GM21390 (cell line): ENCODE data around the gene KCNQ1.

Source experiments
- ATAC-seq: cut with Tn5 transposase; IDR thresholded peaks from one replicate; pipeline ENCODE4 v1.9.1; 2021; ENCODE audit not compliant: unreplicated experiment

Gene KCNQ1

DNA sequence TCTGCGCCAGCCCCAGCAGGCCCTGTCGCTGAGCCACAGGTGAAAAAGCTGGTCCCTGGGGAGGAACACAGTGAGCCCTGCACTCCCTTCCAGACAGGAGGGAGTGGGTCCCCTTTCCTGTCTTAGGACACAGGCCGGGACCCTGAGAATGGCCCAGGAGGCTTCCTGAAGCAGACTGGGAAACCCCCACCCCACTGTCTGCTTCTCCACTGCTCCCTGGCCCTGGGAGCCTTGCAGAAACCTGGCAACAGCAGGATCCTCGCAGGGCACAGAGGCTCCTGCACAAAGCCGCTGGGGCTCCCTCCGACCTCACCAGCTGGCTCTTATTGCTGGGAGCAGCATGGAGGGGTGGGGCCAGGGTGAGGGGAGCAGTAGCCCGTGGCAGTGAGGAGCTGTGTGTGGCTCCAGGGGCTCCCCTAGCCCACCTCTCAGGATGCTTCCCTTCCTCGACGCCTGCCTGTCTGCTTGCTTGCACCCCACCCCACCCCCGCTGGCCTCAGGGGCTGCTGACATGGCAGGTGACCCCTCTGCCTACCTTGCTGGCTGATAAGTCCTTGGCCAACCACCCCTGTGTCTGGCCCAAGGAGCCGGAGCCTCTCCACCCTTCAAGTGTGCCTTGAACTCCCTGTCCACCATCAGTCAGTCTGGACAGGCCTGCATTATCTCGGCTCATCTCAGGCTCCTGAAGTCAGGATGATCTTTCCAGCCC is 327.1 kb downstream of the KCNQ1 start:
- ATAC-seq: no peak

DNA sequence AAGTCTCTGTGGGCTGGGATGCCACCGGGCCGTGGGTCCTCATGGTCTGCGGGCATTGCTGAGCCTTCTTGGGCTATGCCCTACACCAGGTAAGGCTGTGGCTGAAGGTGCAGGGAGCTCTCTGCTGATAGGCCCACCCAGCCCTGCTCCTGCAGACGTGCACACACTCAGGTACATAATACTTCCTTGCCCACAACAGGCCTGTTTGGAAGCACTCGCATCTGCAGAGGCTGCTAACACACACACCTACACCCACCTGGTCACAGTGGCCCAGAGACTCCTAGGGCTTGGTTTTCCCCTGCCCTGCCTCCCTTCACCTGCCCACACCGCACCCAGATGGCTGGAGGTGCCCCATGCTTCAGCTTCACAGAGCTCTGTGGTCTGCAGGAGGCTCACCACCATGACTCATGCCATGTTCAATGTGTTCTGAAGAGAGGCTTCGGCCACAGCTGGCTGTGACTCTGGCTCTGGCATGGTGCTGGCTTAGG is 327.8 kb downstream of the KCNQ1 start:
- no peak for ATAC-seq

DNA sequence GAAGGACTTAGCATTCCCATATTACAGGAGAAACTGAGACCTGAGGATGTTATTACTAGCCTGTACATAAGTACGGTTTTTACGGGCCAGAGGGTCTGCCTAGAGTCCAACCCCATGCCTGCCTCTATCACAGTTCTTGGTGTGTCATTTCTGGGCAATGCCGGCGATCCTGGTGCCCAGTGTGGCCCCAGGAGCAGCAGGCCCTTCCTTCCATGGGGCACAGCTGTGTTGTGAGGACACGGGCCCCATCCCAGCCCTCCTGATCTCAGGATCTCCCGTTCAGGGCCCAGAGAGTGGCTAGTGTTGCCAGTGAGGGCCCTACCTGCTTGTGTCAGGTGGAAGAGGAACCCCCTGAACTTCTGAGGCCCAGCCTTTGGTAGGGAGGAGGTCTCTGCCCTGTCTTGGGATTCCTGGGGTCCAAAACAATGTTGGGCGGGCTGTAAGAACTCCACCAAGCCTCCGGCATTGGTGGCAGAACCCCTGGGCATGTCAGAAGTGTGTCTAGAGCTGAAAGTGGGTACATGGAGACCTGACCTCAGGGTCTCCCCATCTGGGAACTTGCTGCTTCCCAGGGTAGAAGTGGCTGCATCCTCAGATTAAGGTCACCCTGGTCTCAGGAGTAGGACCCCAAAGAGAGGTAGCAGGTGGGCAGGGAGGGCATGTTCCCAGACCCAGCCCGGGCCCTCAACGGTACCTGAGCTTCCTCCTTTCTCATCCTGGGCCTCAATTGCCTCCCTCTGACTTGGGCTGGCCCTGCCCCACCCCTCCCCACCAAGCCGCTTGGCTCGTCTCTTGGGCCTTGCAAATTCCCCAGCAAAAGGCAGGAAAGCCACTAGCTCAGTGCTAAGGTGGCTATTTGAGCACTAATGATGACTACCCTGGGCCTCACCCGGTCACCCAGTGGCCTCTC is 329.6 kb downstream of the KCNQ1 start:
- ATAC-seq: no peak

DNA sequence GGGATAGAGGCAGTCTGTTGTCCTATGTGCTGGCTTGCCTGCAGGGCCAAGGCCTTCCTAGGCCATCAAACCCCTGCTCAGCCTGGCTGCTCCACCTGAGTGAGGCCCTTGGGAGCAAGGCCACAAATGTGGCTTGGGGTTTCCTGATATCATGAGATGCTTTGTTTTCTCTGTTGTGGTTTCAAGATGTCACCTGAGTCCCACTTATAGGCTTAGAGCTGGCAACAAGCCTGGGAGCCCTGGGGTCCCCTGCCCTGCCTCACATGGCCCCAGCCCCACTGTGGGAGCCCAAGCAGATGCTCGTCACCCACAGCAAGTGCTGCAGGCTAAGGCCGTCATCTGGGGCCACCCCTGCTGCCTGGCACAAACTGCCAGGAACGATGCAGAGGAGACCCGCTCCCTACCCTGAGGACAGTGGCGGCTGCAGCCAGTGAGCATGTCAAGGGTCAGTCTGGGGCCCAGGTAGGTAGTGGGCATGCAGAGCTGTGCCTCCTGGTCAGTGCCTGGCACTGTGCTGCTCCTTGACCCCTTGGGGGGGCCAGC is 330.3 kb downstream of the KCNQ1 start:
- ATAC-seq: no peak

DNA sequence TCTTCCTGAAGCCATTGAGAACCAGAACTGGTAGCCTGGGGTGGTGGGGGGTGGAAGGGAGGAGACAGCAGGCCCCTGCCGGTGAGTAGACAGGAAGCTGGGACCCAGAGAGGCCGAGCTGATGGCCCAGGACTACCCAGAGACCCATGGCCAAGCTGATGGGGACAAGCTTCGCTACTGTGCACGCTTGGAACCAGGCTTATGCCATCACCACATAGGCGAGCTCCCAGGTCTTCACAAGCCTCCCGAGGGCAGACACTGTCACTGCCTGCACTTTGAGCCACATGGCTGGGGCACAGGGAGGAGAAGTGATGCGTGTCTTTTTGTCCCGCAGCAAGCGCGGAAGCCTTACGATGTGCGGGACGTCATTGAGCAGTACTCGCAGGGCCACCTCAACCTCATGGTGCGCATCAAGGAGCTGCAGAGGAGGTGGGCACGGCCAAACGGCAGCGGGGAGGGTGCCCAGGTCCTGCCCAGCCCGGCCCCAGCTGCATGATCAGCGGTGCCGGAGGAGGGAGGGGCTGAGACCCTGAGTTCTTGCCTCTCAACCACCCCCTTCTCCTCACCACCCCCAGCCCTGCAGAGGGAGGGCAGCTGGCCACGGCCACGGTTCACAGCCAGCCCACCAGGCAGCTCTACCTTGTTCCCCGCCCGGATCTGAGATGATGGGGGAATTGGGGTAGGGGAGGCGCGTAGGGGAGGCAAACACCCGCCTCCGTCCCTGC is 331.0 kb downstream of the KCNQ1 start:
- ATAC-seq: no peak

DNA sequence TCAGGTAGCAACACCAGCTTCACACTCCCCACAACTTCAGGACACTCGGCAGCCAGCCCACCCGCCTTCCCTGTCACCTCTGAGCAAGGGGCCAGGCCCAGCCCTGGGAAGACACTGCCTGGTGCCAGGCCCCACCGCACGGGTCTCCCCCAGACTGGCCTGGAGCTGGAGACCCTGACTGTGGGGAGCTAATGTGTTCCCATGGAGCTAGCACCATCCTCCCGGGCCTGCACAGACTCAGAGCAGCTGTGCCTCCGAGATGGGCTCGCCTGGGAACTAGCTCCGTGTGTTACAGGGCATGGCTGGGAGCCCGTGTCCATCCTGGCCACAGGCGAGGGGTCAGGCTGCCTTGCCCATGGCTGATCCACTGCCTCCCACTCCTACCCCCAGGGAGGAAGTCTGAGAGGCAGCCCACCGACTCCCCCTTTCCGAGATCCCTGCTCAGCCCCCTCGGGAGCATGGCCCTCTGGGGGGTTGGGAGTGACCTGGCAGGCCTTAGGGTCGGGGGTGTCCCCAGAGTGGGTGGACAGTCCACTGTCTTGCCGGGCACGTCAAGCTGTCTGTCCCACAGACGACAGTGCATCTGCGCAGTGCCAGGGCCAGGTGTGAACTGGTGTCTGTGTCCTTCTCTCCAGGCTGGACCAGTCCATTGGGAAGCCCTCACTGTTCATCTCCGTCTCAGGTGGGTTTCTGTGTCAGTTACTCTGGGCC is 331.7 kb downstream of the KCNQ1 start:
- ATAC-seq: no peak

DNA sequence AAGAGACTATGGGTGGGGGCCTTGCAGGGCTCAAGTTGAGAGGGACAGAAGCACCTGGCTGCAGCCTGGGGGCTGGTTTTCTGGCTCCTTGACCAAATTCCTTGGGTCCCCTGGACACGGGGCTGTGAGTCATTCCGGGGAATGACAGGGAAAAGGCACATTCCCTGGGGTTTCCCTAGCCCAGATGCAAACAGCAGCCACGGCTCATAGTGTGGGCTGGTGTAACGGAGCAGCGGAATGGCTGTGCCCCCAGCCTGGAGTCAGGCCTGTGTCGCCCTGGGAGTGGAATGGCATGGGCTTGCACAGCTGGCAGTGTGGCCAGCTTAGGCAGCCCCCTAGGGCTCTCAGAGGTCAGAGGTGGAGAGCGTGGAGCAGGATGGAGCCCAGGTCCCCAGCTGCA is 332.6 kb downstream of the KCNQ1 start:
- ATAC-seq: no peak

DNA sequence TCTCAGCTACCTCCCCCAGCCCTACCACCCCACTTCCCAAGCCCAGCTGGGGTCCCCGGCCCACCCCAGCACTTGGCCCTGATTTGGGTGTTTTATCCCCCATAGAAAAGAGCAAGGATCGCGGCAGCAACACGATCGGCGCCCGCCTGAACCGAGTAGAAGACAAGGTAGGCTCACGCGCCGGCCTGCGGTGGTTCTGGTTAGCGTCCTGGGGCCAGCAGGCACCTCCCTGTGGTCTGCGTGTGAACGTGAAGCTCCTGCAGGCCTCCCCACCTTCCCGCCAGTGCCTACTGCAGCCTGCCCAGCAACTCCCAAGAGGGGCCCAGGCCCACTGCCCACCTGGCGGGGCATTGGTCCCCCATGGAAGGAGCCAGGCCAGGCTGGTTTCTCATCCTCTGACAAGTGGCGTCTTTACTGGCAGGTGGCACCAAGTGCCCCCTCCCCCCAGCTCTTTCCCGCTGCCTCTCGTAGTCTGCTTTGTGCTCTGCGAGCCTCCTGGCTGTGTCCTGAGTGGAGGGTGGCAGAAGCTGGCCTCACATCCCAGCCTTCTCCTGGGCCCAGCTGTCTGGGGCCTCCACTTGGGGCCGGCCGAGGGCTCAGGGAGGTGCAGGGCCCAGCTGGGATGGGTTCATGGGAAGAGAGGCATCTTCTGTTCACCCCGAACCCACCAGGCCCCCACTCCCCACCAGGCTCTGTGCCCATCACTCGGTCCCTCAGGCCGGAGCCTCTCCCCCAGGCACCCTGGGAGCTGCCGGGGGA is 333.2 kb downstream of the KCNQ1 start:
- ATAC-seq: no peak

DNA sequence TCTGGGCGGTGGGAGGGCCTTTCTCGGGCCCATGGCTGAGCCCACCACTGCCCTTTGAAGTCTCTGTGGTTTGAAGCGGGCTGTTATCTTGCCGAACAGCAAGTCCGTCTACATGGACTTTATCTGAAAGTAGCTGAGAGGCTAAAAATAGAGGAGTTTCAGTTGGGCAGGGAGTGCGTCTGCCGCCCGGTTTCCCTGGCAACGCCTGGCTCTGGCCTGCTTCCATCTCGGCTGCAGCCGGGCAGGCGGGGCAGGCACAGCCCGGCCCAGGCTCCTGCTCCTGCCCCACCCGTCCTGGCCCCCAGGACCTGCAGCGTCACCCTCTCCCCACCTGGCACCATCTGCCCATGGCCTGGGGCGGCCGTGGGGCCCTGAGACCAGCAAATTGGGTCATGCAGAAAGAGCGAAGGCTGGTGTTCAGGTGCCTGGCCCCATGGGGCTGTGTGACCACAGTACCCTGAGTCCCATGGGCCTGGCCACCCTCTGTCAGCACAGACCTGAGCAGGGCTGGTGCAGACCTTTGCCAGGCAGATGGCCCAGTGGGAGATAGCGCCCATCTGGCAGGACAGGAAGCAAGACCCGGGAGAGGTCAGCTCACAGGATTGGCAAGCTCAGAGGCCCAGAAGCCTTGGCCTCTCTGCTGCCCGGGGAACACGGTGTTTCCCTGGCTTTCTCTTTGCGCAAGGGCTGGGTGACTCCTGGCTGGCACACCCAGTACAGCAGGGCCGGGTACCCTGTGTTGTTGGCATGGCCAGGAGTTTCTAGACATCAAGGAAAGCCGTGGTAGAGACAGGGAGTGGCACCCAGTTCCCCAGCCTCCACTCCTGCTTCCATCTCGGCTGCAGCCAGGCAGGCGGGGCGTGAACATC is 334.1 kb downstream of the KCNQ1 start:
- ATAC-seq: no peak

DNA sequence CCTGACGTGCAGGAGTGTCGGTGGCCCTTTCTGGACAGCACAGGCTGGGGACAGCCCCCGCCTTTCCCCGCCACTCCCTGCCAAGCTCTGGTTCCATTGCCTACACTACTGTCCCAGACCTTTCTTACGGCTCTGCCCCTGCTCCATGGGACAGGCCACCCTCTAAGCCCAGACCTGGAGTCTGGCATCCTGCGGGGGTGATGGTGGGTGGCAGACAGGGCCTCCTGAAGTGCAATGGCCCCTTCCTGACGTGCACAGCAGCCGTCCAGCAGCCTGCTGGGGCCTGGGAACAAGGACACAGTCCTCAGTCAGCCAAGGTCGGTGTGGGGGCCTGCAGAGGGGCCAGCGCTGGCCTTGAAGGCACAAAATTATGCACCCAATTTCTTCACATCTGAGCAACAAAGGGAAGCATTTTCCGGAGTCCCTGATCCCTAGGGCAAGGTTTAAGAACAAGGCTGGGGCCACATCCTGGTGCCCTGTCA is 334.7 kb downstream of the KCNQ1 start:
- ATAC-seq: no peak

DNA sequence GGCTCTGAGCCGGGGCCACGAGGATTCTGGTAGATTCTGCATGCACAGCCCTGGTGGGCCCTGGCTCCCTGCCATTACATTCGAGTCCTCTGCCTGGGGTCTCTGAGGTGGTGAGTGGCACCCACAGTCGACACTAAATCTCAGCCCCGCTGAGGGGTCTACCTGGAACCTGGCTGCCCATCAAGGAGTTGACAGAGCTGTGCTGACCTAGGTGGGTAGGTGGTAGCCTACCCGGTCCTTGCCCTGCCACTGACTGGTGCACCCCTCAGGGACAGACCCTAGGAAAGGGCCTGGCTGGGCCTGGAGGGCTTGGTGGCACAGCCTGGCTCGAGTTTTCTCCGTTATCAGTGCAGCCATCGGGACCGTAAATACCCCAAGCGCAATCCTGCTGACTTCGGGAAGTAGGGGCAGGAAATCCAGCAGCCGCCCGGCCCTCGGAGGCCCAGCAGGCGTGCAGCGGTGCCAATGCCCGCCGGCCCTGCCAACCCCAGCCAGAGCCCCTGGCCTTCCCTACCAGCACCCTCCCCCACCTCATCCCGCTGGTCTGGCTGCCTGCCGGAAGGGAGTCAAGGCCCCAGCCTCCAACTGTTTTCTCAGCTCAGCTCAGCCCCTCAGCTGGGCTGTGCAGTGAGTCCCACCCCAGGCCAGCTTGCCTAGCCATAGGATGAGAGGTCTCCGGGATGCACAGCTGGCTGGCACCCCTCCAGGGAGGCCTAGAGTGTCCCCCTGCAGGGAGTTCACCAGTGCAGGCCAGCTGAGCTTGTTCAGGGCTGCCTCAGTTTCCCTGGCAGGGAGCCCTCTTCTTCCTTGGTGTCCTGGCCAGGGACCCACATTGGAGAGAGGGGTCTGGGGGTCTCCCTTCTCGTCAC is 335.4 kb downstream of the KCNQ1 start:
- no peak for ATAC-seq

DNA sequence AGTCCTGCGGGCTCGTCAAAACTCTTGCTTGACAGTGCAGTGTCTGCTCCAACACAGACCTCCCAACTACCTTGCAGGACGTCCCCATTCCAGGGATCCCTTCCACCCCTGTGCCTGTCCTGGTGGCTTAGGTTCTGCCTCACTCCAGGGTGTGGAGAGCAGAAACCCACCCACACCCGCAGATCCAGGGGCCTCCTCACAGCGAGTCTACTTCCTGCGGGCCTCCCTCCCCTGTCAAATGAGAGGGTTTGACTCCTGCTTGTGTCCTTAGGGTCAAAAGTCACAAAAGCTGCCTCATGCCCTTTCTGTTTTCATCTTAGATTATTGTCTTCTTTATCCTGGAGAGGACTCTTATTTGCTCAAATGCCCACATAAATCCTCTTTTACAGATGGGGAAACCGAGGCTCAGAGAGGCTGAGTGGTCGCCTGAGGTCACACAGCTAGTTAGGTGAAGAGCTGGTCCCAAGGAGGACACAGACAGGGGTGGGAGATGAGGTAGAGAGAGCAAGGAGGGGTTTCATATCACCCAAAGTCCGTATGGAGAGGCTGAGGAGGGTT is 336.1 kb downstream of the KCNQ1 start:
- ATAC-seq: no peak

DNA sequence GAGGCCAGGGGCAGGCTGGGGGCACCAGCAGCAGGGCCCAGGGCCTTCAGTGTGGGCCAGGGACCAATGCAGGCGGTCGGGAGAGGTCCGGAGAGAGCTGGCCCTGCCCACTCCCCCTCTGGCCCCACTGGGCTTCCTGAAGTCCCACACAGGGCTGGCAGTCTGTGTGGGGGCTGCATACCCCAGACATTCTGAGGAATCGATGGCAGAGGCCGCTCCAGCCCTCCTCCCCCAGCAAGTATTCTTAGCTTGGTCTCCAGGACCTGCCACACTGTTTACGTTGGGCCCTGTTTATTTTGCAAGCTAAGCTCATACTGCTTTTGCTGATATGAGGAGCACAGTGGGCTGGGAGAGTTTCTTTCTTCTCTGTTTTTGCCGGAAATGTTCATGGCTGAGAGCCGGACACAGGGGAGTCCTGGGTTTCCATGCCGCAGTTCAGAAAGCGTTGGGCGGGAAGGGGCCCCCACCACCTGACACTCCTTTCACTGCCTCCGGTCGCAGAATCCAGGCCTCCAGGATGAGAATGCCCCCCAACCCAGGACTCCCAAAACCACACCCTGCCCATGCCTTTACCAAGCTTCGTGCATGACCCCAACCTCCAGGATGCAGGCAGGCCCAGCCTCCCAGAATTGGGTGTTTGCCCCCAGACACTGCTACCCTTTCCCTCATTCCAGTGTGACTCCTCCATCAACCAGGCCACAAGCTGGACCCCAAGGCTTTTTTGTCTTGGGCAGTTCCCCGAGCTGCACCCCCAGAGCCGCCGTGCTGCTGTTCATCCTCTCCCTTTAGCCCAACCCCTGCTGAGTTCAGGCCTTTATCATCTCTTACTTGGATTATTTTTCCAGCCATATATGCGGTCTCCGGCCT is 336.8 kb downstream of the KCNQ1 start:
- no peak for ATAC-seq

DNA sequence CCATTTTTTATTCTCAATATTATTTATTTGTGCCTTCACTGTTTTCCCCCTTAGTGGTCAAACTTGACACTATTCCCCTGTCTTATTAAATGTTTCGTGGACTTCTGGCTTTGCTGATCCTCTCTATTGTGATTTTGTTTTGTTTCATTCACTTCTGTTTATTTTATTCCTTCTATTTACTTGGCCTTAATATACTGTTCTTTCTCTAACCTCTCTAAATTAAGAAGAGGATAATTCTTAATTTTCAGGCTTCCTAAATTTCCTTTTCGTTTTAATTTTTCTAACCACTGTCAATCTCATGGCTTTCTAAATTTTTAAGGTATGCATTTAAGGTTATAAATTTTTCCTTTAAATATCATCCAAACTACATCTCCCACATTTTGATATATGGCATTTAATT is 338.0 kb downstream of the KCNQ1 start:
- ATAC-seq: no peak

DNA sequence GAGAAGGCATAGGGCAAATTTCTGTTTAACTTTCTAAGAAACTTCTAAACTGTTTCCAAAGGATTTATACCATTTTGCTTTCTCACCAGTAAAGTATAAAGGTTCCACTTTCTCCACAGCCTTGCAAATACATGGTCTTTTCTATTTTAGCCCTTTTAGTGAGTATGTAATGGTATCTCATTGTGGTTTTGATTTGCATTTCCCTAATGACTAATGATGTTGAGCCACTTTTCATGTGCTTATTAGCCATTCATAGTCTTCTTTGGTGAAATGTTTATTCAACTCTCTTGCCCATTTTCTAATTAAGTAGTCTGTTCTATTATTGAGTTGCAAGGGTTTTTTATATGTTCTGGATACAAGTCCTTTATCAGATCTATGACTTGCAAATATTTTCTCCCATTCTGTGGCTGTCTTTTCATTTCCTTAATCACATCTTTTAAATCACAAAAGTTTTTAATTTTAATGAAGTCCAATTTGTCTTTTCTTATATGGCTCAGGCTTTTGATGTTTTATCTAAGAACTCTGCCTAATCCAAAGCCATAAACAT is 338.8 kb downstream of the KCNQ1 start:
- ATAC-seq: no peak

DNA sequence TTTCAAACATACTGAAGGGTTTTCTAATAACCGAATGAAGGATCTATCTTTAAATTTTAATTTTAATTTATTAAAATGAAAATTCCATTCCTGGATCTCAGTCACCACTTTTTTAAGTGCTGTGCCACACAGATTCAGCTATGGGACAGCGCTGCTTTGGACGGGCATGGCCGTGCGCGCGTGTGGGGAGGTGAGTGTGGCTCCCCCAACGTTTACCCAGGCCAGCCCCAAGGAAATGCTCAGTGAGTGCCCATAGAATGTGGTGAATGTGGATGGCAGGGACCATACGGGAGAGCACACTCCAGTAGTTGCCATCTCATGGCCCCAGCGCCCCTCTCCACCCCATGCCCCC is 343.0 kb downstream of the KCNQ1 start:
- no peak for ATAC-seq
